Psoas muscle (tissue), 8 donors: ENCODE results near the gene COA8. TPM values are rescaled to one million over a fixed set of nuclear protein-coding genes. Genes with fewer than 3 reads are reported as not detected.

Source experiments
- ATAC-seq, 4 donors: fragments of 200-7000 bp; cut with Tn5 transposase; one replicate each; pipeline ENCODE4 v1.9.1; 2020; ENCODE audit warnings: moderate library complexity in 3 of 4, mild to moderate bottlenecking in 2 of 4
- DNase-seq, 2 donors: peaks; one replicate each; pipeline ENCODE4 v3.0.0-alpha.2; 2020
- H3K27ac ChIP-seq: fragments of 200-600 bp; one replicate; pipeline ENCODE4 v1.8.0; 2022
- H3K27me3 ChIP-seq, 3 donors: fragments of 200-600 bp in 1 of 3; one replicate each; pipeline versions ENCODE4 v1.6.1 to v1.8.0; 2013 to 2022; ENCODE audit warnings: low read length in 2 of 3, mild to moderate bottlenecking in 2 of 3, moderate library complexity in 1 of 3; ENCODE audit not compliant: insufficient read depth in 3 of 3
- H3K36me3 ChIP-seq, 2 donors: fragments of 200-600 bp in 1 of 2; one replicate each; pipeline versions ENCODE4 v1.6.1 to v1.8.0; 2013 to 2022; ENCODE audit warnings: low read depth in 1 of 2, mild to moderate bottlenecking in 1 of 2, moderate library complexity in 1 of 2; ENCODE audit not compliant: insufficient read depth in 1 of 2
- H3K4me1 ChIP-seq: fragments of 200-600 bp; one replicate; pipeline ENCODE4 v1.8.0; 2022
- H3K4me3 ChIP-seq: fragments of 200-600 bp; one replicate; pipeline ENCODE4 v1.8.0; 2022; ENCODE audit warnings: mild to moderate bottlenecking
- H3K9me3 ChIP-seq: fragments of 200-600 bp; one replicate; pipeline ENCODE4 v1.8.0; 2022
- WGBS, 3 donors: extraction: QIAGEN DNeasy Blood & Tissue Kit; methylation state at CpG; one replicate each; pipeline versions ENCODE4 v1.1.6 to v1.1.7; 2013; 5-methylcytosine and 5-hydroxymethylcytosine counted together
- intact Hi-C, 2 donors: fragments of 100-400 bp; cut with DNase I; formaldehyde crosslinking; loops; one replicate each; pipeline versions ENCODE4 v1.11.0 to v1.14.2; 2022
- polyA plus RNA-seq, 3 donors: library from polyadenylated mRNA; stranded (reverse); fragments of 200-250 nt; gene quantifications; one replicate each; pipeline ENCODE4 v1.2.3, GENCODE V29; 2013
- total RNA-seq, 4 donors: library from RNA; stranded (reverse); fragmentation: NEBNext Ultra II Directional in 2 of 4; extraction: Animal tissue kit (Norgen Biotek cat#: 25700) in 2 of 4; gene quantifications; one replicate each; pipeline versions ENCODE4 v1.2.1 to v1.2.4, GENCODE V29; 2021 to 2023
- TF ChIP-seq, protein P1 (sequence below): fragments of 200-600 bp; IDR thresholded peaks from one replicate; pipeline ENCODE4 v1.8.0; 2022; ENCODE audit warnings: antibody characterized with exemption
- donor health status: healthy with polysubstance abuse.
- donor health status: DM: no; HTN: no; CAD: no; lungs with moderate emphysema.
- donor health status: Bipolar disorder and iron deficiency.
- donor health status: healthy.
- donor health status: DM: yes; HTN: yes; CAD: no.
- donor health status: DM: no; HTN: no; CAD: no.
- donor health status: DM: no; HTN: no; CAD: no.
- donor health status: DM: yes; HTN: yes; CAD: no.

The COA8 gene
- total and polyA plus RNA-seq, 7 donors = 73.6 to 171 (median 101) TPM

DNA sequence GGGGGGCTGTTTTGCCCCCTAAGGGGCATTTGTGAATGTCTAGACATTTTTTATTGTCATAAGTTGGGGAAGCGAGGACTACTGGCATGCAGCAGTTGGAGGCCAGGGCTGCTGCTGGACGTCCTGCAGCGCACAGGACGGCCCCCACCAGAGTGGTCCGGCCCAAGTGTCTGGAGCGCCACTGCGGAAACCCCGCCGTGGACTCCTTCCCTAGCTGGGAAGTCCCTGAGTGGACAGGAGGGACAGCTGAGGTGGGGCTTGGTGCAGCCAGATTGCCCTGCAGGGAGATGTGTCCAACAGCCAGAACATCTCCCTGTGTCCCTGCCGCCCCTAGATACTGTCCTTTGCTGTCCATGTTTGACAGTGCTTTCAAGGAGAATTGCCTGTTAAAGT is 45.6 kb upstream of the COA8 start:
- TF ChIP-seq, protein P1, sequence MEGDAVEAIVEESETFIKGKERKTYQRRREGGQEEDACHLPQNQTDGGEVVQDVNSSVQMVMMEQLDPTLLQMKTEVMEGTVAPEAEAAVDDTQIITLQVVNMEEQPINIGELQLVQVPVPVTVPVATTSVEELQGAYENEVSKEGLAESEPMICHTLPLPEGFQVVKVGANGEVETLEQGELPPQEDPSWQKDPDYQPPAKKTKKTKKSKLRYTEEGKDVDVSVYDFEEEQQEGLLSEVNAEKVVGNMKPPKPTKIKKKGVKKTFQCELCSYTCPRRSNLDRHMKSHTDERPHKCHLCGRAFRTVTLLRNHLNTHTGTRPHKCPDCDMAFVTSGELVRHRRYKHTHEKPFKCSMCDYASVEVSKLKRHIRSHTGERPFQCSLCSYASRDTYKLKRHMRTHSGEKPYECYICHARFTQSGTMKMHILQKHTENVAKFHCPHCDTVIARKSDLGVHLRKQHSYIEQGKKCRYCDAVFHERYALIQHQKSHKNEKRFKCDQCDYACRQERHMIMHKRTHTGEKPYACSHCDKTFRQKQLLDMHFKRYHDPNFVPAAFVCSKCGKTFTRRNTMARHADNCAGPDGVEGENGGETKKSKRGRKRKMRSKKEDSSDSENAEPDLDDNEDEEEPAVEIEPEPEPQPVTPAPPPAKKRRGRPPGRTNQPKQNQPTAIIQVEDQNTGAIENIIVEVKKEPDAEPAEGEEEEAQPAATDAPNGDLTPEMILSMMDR = no peak
- Histone ChIP-seq H3K27ac (no peak overlapping the region), H3K4me3 (no peak overlapping the region), H3K36me3 (no peaks in the 10 kb centered on the region), H3K4me1 (peaks cover 33% of the 10 kb centered on the region), H3K27me3 (peaks cover 0 to 16% (median 12%) of the 10 kb centered on the region in 3 donors), H3K9me3 (no peaks in the 10 kb centered on the region)
- intact Hi-C loops = no loop called here
- peak in 1 of 2 donors; percentile 50 for DNase-seq
- ATAC-seq = no peak
- WGBS, 3 donors = 59 to 71% (median 70%) methylated on average over 10 of the region's 10 CpGs

DNA sequence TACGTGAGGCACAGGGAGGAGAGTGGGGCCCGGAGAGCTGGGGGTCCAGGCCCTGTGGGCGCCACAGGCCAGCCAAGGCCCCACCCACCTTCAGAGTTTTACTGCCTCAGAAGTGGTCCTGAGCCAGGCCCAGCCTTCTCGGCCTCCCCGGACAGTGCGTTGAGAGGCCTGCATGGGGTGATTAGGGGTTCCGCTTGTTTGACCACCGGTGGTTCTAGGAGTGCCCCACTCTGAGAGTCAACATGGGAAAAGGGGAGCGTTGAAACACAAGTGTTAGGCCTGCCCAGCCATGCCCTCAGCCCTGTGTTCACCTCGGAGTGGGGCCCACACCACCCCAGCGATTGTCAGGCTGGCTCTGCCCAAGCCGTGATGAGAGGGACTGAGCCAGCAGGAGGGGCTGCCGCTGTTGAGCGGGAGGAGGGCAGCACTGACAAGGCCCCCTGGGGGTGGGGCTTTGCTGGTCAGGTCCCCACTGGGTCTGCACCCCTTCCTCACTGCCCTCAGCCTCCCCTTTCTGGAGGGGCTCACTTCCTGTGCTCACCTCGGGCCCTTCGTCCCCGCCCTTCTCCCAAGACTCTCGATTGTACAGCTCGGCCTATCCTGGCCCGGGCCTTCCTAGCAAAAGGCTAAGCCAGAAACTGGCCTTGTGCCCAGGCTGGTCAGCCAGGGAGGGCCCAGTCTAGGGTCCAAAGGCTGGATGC is 44.9 kb upstream of the COA8 start:
- ATAC-seq = no peak
- TF ChIP-seq, protein P1 = no peak
- H3K27me3 ChIP-seq = peaks cover 0 to 19% (median 15%) of the 10 kb centered on the region in 3 donors
- WGBS, 3 donors = 28 to 34% (median 33%) methylated on average over 19 to 20 of the region's 20 CpGs
- no peaks in the 10 kb centered on the region for H3K36me3 ChIP-seq
- peaks cover 28% of the 10 kb centered on the region for H3K4me1 ChIP-seq
- peak in 1 of 2 donors; percentile 59 for DNase-seq
- no peaks in the 10 kb centered on the region for H3K9me3 ChIP-seq
- no peak overlapping the region for H3K27ac ChIP-seq
- no peak overlapping the region for H3K4me3 ChIP-seq
- intact Hi-C loops = loop anchor here (1.0 to 2.0 kb wide), 2 partner anchors 29 kb away; no protein-coding TSS in a partner anchor

DNA sequence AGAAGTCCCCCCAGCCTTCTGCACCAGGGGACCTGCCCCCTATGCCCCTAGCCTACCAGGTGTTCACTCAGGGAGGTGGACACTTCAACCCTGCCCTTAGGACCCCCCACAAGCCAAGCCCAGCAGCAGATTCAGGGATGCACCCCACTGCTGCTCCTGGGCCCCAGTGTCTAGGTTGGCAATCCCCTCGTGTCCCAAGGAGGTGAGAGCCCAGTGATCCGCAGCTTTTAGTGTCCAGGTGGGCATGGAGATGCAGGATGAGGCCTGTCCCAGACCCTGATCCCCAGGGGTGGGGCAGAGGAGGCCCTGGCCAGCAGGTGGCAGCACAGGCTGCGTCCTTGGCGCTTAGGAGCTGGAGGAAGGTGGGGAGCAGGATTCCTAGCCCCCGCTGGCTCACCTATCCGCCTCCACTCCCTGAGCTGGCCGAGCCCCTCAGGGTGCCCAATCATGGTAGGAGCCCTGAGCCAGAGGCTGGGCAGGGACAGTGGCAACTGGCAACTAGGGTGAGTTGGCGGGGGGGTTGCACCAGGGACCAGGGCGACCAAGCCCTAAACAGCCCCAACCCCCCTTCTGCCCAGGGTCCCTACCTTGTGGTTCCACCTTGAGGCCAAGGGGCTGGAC is 44.2 kb upstream of the COA8 start:
- peak; percentile 53 to 78 (median 65) for ATAC-seq
- H3K4me1 ChIP-seq = peaks cover 26% of the 10 kb centered on the region
- no peak overlapping the region for H3K27ac ChIP-seq

DNA sequence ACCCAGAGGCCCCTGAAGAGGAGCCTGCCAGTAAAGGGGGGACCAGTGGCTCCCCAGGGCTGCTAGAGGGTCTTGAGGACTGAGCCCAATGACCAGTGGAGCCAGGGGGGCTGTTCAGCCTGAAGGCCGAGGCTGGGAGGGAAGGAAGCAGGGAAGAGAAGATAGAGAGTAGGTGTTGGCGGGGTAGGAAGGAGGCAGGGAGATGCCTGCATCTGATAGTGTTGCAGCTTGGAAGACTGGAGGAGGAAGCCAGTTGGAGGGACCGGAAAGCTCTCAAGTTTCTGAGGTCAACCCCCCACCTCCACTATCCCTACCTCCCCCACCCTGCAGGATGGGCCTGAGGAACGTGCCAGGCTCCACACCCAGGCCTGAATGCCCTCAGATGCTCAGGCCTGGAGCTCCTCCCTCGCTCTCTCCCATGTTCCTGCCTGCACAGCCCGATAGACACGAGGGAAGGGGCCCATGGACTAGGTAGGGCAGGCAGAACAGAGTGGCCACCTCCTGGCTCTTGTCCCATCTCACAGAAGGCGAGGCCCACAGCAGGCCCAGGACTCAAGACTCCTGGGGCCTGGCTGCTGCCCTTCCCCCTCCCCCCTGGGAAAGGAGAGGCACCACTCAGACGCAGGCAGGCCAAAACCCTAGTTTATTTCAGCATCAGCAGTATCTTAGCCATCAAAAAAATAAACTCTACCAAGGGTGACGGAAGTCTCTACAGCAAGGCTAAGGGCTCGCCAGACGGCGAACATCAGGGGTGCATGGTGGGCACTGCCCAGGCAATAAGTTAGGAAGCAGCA is 43.5 kb upstream of the COA8 start:
- intact Hi-C loops = loop anchor here in 1 of 2 donors (2.0 kb wide), 1 partner anchor 28 kb away; no protein-coding TSS in a partner anchor
- no peaks in the 10 kb centered on the region for H3K36me3 ChIP-seq
- DNase-seq (no peak), ATAC-seq (no peak)
- no peak overlapping the region for H3K27ac ChIP-seq
- no peaks in the 10 kb centered on the region for H3K9me3 ChIP-seq
- H3K4me1 ChIP-seq = peaks cover 22% of the 10 kb centered on the region
- WGBS, 3 donors = 46 to 55% (median 49%) methylated on average over 13 of the region's 13 CpGs
- peaks cover 0 to 24% (median 15%) of the 10 kb centered on the region in 3 donors for H3K27me3 ChIP-seq
- no peak overlapping the region for H3K4me3 ChIP-seq
- TF ChIP-seq, protein P1 = no peak

More for the DNA sequence above, 44.2 kb upstream of the COA8 start:
- intact Hi-C loops = loop anchor here (1.0 to 2.0 kb wide), 2 partner anchors 28 to 29 kb away; no protein-coding TSS in a partner anchor
- WGBS, 3 donors = 30 to 41% (median 36%) methylated on average over 9 of the region's 9 CpGs
- no peaks in the 10 kb centered on the region for H3K36me3 ChIP-seq
- H3K27me3 ChIP-seq = peaks cover 0 to 24% (median 15%) of the 10 kb centered on the region in 3 donors
- H3K9me3 ChIP-seq = no peaks in the 10 kb centered on the region
- DNase-seq = peak; percentile 71 to 86
- H3K4me3 ChIP-seq = no peak overlapping the region
- TF ChIP-seq, protein P1 = peak; percentile 91
